ENCODE results near the gene PPFIA3.

- no peak for TF ChIP-seq CTCF (conservative IDR thresholded peaks at IDR 0.05 in 1 of 2, IDR thresholded peaks at IDR 0.05 in 1 of 2; ENCODE audit: extremely low read depth in 1 of 2, insufficient read depth in 1 of 2, low read depth in 1 of 2, low read length in 2 of 2)
- TF ChIP-seq EZH2 (IDR thresholded peaks at IDR 0.05; ENCODE audit: borderline replicate concordance, low read length): no peak
Measured at GRCh38 chr19:49154279-49154678, 34.9 kb downstream of the PPFIA3 start.
